ENCODE measurements around the gene EP400.

Gene EP400

DNA sequence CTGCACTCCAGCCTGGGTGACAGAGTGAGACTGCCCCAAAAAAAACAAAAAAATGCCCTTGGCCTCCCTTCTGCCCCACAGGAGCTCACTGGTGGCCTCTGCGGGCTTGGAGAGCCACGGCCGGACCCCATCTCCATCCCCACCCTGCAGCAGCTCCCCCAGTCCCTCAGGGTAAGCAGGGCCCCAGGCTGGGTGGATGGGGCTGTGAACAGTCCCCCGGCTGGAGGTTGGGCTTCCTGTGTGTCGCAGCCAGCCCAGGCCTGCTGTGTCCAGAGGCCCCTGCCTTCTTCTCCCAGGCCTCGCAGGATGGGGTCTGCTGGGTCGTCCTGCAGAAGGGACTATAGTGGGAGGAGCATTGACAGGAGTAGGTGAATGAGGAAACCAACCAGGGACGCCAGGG, 36.1 kb upstream of the EP400 start:
- no peak for DNase-seq

DNA sequence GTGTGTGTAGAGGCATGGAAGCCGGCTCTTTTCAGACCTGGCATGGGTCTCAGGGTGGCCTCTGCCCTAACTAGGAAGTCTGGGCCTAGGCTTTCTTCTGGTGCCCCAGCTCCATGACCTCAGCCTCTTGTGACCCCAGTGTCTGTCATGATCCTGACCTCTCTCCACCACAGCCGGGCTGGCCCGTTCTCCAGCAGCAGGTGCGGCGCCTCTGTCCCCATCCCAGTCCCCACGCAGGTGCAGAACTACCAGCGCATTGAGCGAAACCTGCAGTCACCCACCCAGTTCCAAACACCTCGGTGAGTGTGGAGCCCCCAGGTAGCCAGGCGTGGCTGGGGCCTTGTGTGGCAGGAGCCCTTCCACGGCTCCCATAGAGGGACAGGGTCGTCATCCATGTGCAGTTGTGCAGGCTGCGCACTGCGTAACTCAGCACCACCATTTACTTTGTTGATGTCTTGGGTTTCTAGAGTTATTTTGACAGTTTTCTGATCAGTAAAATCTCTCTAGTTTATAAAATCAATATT, 35.5 kb upstream of the EP400 start:
- DNase-seq = no peak

- DNase-seq = no peak
Measured at GRCh38 chr12:131915000-131915689, 34.6 kb upstream of the EP400 start.

DNA sequence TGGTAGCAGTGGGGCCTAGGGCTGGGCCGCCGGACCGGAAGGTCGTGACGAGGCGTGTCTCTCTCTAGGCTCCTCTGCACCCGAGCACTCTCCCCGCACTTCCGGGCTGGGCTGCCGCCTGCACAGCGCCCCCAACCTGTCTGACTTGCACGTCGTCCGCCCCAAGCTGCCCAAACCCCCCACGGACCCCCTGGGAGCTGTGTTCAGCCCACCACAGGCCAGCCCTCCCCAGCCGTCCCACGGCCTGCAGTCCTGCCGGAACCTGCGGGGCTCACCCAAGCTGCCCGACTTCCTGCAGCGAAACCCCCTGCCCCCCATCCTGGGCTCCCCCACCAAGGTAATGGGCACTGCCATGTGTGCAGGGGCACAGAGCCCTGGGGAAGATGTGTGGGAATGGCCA, 33.9 kb upstream of the EP400 start:
- DNase-seq = no peak

GRCh38 chr12:131916306-131917138, 33.2 kb upstream of the EP400 start:
- no peak for DNase-seq

- no peak for DNase-seq
Measured at GRCh38 chr12:131917139-131917710, 32.5 kb upstream of the EP400 start.

- no peak for DNase-seq
Measured at GRCh38 chr12:131917711-131918306, 31.9 kb upstream of the EP400 start.

GRCh38 chr12:131918311-131919050, 31.3 kb upstream of the EP400 start:
- DNase-seq = no peak

DNA sequence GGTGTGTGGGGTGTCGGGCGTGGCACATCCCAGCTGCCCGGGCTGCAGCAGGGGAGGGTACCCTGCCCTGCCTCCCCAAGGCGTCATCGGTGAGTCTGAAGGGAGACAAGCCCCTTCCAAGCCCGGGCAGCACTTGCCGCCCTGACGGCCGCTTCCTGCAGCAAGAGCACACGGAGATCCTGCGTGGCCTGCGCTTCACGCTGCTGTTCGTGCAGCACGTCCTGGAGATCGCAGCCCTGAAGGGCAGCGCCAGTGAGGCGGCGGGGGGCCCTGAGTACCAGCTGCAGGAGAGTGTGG, 30.7 kb upstream of the EP400 start:
- DNase-seq = no peak

DNA sequence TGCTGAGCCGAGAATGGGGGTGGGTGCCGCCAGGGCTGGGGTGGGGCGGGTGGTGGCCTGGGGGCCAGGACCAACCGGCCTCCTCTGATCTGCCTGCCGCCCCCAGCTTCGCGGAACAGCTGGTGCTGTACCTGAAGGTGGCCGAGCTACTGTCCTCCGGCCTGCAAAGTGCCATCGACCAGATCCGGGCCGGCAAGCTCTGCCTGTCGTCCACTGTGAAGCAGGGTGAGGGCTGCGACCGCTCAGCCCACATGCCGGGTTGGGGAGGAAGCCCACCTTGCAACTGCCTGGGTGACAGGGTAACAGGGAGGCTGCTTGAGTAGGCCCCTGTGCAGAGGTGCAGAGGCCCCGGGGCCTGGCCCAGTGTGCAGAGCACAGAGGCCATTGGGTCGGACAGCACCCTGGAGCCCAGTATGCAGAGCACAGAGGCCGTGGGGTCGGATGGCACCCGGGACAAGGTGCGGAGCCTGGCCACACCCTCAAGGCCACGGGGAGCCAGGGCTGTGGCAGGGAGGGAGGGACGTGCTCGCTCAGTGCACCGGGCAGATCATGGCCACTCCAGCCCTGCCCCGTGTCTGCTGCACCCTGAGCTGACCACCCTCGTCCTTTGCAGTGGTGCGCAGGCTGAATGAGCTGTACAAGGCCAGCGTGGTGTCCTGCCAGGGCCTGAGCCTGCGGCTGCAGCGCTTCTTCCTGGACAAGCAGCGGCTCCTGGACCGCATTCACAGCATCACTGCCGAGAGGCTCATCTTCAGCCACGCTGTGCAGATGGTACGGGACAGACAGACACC, 30.2 kb upstream of the EP400 start:
- no peak for DNase-seq

- no peak for DNase-seq
Measured at GRCh38 chr12:131920157-131920508, 29.6 kb upstream of the EP400 start.

DNA sequence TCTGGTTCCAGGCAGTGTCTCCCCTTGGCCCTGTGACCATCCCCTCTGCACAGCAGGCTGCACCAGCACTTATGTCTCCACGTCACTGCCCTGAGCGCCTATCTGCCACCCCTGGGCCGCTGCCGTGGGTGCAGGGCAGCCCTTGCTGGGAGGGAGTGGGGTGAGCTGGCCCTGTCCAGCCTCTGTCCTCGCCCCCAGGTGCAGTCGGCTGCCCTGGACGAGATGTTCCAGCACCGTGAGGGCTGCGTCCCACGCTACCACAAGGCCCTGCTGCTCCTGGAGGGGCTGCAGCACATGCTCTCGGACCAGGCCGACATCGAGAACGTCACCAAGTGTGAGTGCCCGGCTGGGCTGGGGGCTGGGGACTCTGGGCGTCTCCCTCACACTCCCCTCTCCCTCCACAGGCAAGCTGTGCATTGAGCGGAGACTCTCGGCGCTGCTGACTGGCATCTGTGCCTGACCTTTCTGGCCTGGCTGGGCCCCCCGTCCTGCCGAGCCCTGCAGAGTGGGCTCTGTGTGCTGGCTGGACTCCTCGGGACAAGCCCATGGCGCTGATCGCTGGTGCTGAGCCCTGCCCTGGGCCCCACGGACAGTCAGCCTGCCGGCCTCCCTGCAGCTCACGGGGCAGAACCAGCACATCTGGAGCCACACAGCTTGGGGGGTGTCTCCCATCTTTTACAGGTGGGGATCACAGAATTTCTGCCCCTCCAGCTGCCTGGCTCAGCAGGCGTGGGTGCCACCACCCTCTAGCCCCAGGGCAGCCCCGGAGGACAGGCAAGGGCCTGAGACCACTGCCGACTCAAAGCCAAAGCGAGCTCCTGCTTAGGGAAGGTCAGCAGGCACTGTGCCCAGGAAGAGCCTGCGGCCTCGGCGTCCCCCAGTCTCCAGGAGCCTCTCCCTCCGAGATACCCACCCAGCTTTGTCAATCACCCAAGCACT, 28.6 kb upstream of the EP400 start:
- no peak for DNase-seq

DNA sequence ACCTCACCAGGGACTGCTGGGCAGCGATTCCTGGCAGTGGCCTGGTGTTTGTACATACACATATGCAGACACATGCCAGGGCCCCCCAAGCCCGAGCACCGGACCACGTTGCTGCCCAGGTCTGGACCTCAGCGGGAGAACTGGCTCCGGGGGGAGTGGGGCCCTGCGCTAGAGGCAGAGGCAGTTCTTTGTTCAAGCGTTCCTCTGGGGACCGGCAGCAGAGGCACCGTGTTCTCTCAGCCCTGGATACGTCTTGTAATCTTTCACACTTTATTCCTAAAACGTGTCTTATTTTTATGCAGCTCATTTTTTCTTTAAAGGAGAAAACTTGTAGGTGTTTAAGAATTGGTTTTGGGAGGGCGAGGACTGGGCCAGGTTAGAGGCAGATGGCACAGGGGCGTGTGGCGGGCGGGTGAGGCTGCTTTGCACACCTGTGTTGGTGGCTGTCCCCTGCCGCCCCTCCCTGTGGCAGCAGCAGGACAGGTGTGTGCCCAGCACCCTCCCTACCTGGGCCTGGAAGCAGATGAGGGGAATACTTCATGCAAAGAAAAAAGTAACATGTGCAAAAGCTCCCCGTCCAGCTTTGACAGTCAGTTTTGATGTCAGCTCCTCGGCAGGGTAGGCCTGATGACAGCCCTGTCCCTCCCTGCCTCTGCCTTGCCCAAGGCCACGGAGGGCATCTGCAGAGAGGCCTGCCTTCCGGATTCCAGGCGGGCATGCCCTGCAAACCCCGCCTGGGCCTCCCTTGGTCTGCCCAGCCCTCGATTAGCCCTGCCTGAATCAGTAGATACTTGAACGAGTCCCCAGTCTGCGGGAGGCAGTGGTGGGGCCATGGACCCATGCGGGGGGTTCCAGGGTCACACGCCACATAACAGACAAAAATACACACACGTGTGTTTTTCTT, 27.6 kb upstream of the EP400 start:
- no peak for DNase-seq

GRCh38 chr12:131922772-131923171, 27.0 kb upstream of the EP400 start:
- DNase-seq = no peak

- no peak for DNase-seq
Measured at GRCh38 chr12:131923260-131923659, 26.5 kb upstream of the EP400 start.

GRCh38 chr12:131927110-131928079, 22.3 kb upstream of the EP400 start:
- DNase-seq = no peak

- DNase-seq = peak; percentile 54
Measured at GRCh38 chr12:131928080-131928710, 21.5 kb upstream of the EP400 start.

All from activated CD4-positive, alpha-beta T cell treated with anti-CD3 and anti-CD28 coated beads for 48 hours (primary cell).